ENCODE results near the gene ASIC5.

DNA sequence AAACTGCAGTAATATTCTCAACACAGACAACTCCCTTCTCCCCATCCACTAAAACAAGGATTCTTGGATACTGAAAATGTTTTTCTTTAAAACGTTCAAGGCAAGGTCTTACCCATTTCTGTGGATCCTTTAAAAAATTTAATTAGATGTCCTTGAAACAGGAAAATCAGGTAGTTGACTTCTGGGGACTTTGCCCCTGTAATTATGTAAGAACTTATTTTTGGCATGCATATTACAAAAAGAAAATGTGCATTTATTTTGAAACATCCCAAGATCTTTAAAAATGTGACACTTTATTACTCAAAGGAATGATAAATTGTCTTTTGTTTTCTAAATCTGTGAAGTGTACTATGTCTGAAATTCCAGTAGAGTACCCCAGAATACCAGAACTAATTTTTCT is 81.4 kb downstream of the ASIC5 start:
- TF ChIP-seq, protein P1, sequence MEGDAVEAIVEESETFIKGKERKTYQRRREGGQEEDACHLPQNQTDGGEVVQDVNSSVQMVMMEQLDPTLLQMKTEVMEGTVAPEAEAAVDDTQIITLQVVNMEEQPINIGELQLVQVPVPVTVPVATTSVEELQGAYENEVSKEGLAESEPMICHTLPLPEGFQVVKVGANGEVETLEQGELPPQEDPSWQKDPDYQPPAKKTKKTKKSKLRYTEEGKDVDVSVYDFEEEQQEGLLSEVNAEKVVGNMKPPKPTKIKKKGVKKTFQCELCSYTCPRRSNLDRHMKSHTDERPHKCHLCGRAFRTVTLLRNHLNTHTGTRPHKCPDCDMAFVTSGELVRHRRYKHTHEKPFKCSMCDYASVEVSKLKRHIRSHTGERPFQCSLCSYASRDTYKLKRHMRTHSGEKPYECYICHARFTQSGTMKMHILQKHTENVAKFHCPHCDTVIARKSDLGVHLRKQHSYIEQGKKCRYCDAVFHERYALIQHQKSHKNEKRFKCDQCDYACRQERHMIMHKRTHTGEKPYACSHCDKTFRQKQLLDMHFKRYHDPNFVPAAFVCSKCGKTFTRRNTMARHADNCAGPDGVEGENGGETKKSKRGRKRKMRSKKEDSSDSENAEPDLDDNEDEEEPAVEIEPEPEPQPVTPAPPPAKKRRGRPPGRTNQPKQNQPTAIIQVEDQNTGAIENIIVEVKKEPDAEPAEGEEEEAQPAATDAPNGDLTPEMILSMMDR (IDR thresholded peaks at IDR 0.05), result no peak
- TF ChIP-seq POLR2A (IDR thresholded peaks at IDR 0.05) (no peak), POLR2AphosphoS5 (IDR thresholded peaks at IDR 0.05) (no peak)

All from prostate gland (tissue), 2 donors.